ENCODE data around the gene MMP25.

MMP25 gene

GRCh38 chr16:3022684-3023414 is 23.5 kb upstream of the MMP25 start:
- TF ChIP-seq CTCF (IDR thresholded peaks at IDR 0.05; ENCODE audit: extremely low read depth, missing control alignments) = no peak
- DNase-seq (ENCODE audit: low spot score) = no peak

- no peak for TF ChIP-seq CTCF (IDR thresholded peaks at IDR 0.05; ENCODE audit: extremely low read depth, missing control alignments)
- no peak for DNase-seq (ENCODE audit: low spot score)
These were observed 23.0 kb upstream of the MMP25 start for GRCh38 chr16:3023415-3023668.

GRCh38 chr16:3023669-3024478 is 22.5 kb upstream of the MMP25 start, which contains the start of the genes HCFC1R1 and THOC6:
HCFC1R1 (minus strand) TSS chr16:3023942; CDS start chr16:3023941, 1 bp downstream.
THOC6 (plus strand) TSS chr16:3024035; CDS start chr16:3024327, 292 bp downstream.
- TF ChIP-seq CTCF (IDR thresholded peaks at IDR 0.05; ENCODE audit: extremely low read depth, missing control alignments) = no peak
- peak; percentile 93 for DNase-seq (ENCODE audit: low spot score)

- TF ChIP-seq CTCF (IDR thresholded peaks at IDR 0.05; ENCODE audit: extremely low read depth, missing control alignments) = no peak
- no peak for DNase-seq (ENCODE audit: low spot score)
These were observed 21.0 kb upstream of the MMP25 start for GRCh38 chr16:3025032-3026002.

GRCh38 chr16:3026003-3026378 is 20.4 kb upstream of the MMP25 start:
- DNase-seq (ENCODE audit: low spot score) = no peak
- no peak for TF ChIP-seq CTCF (IDR thresholded peaks at IDR 0.05; ENCODE audit: extremely low read depth, missing control alignments)

- no peak for DNase-seq (ENCODE audit: low spot score)
- TF ChIP-seq CTCF (IDR thresholded peaks at IDR 0.05; ENCODE audit: extremely low read depth, missing control alignments) = no peak
These were observed 19.5 kb upstream of the MMP25 start for GRCh38 chr16:3026609-3027488.

Measured in GM20000 (cell line).